Left kidney (tissue), 2 donors: Measurements from ENCODE around the gene TUNAR. TPM values are rescaled to one million over a fixed set of nuclear protein-coding genes. Genes with fewer than 3 reads are reported as not detected.
"Not testable (repeated sequence)": the region's sequence is repeated elsewhere in the genome, so short reads cannot be mapped to it uniquely, and the experiment has no call there.

ENCODE experiments used
- DNase-seq: peaks from one replicate; pipeline ENCODE4 v3.0.0-alpha.2; 2013
- polyA plus RNA-seq: library from polyadenylated mRNA; unstranded; fragments of 120-200 nt; gene quantifications from one replicate; pipeline ENCODE4 v1.2.1, GENCODE V29; 2013; ENCODE audit not compliant: insufficient read length

The TUNAR gene
- polyA plus RNA-seq, 1 donor, result 0.78 TPM

DNA sequence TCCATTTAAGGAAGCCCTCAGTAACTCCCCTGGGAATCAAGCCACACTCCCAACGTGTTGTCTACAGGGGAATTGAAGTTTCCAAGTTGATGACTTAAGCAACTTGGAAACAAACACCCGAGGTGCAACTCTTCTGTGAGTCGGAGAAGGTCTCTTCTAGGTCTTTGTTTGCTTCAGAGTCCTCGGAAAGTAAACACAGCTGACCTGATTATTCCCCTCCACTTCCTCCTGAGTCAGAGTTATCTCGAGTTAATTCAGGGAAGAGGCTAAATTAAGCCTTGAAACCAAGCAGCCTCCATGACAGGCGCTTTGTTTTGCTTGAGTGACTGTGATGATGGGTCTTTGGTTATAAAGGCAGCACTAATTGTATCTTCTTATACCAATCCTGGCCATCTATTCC lies 41.8 kb downstream of the TUNAR start:
- DNase-seq, result no peak

DNA sequence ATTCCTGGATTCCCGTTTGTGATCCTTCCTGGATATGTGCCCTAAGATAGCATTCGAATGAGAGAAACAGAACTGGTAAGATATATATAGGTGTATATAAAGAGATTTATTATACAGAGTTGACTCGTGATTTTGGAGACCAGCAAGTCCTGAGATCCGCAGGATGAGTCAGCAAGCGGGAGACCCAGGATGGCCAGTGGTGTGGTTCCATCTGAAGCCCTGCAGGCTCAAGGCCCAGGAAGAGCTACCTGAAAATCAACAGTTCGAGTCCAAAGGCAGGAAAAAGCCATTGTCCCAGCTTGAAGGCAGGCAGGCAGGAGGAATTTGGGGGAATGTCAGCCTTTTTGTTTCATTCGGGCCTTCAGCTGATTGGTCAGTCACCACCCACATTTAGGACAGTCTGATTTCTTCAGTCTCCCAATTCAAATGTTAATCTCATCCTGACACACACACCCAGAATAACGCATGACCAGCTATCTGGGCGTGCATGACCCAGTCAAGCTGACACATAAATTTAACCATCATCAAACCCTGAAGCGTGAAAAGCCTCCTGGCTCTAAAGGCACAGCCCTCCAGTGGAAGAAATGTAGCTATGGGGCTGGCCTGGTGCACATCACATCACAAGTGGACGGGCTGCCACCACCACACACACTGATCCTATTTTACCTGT lies 44.3 kb downstream of the TUNAR start:
- DNase-seq, result no peak

DNA sequence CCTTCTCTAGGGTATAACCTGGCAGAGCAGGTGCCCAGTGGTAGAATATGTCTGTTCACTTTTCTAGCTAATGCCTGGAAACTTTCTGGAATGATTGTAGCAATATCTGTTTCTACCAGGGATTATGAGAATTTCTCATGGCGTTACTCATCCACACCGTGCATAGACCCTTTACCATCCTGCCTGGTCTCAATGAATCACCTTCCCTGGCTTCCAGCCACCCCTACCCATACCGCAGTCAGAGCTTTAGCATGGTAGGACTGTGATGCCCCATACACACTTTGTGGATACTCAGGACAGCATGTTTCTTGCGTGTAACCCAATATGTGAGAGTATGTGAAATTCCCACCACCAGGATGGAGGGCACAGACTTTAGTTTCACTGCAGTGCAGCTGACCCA lies 45.4 kb downstream of the TUNAR start:
- DNase-seq, result no peak

DNA sequence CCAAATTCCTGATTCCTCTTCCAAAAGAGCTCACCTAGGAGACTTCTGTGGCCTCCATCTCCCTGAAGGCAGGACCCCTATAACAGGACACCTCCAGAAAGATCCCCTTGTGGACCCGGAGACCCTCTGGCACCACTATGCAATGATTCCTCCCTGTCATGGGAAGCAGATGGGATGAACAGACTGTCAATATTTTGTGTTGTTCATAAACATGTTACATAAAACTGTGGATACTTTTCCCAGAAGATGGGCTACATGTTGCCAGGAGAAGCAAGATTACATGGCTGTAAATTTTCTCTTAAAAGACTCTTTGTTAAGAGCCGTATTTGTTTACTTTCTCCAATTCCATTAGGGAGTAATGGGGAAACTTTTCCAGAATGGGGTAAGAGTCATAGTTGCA lies 52.1 kb downstream of the TUNAR start:
- no peak for DNase-seq

DNA sequence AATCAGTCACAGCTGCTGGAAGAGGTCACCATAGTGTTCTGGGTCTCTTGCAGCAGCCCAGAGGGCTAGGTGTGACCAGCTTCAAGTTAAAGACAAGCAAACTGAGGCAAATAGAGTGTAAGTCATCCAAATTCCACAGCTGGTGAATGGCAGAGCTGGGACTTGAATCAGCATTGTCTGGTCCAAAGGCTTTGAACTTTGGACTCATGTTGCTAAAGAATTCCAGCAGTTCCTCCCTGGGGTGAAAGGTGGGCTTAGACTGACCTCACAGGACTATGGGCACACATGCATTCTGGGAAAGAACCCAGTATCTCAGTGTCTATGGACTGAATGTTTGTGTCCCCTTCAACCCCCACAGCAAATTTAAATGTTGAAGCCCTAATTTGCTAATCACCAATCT lies 54.8 kb downstream of the TUNAR start:
- DNase-seq, result no peak

DNA sequence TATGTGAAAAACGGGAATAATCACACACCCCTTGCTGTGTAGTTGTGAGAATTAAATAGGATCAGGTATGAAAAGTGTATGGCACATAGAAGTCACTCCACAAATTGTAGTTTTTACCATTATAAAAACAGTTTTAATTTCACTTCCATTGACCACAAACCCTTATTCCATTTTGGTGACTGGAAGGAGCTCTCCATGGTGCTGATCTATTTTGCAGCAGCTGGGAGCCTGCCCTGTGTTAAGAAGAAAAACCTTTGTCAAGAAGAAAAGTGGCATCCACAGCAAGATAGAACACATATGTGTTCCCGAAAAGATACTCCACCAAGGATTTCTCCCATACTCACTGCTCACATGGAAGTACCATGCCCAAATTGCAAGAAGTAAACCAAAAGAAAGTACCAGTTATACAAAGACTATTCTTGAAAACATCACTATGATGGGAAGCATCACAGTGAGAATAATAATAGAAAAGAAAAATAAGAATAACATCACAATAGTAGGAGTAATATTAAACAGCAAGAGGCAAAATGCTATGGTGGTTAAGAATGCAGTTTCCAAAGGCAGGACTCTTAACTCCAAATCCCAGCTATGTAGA lies 58.7 kb downstream of the TUNAR start:
- DNase-seq, result peak; percentile 66

DNA sequence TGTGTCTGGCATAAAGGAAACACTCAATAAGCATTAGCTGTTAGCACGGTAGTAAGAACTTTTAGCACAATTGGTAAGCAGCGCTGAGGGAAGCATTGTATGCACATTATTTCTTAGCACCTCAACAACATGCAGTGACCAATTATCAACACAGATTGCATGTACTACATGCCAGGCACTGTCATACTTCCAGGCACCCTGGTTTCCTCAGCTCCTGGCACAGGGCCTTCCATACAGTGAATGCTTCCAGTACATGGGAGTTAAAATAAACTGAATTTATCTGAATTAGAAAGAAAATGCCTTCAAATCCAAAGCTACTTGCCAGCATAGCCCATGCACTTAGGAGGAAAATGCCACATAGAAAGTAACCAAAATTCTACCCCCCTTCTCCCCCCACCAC lies 59.4 kb downstream of the TUNAR start:
- DNase-seq, result no peak

DNA sequence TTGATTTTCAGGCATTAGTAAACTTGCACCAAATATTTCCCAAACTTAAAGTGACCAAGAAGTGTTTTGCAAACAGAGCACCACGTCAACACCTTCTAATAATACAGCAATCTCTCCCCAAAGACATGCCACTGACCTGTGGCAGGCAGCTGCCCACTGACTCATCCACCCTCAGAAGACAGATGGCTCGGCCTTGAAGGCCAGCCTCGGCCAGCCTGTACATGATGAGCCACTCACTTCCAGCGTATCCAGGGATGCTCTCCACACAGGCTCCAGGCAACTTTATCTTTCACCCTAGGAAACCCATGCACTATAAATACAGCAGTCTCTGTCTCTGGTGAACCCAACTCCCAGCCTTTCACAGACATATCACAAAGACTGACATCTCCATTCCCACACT lies 62.7 kb downstream of the TUNAR start:
- no peak for DNase-seq

DNA sequence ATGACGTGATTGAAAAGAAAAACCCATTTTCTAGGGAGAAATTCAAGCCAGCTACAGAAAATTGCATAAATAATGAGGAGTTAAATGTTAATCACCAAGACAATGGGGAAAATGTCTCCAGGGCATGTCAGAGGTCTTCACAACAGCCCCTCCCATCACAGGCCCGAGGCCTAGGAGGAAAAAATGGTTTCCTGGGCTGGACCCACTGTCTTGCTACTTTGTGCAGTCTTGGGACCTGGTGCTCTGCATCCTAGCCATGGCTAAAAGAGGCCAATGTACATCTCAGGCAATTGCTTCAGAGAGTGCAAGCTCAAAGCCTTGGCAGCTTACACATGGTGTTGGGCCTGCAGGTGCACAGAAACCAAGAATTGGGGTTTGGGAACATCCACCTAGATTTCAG lies 65.3 kb downstream of the TUNAR start:
- DNase-seq, result no peak

DNA sequence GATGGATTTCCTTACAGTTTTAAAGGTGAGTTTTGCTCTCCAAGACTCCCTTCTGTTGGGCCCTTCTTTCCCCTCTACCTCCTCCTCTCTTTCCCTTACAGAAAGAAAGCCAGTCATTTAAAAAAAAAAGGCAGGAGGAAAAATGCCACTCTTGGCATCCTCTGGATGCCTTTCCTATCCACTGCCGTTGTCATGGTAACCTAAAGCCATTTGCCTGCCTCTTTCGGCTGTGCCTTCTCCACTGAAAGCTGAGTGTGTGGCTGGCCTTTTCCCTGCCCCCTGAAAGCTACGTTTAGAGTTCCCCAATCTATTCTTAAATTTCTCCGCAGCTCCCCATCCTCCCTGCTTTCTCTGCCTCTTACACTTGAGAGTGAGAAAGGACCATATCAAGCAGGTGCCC lies 67.1 kb downstream of the TUNAR start:
- no peak for DNase-seq

DNA sequence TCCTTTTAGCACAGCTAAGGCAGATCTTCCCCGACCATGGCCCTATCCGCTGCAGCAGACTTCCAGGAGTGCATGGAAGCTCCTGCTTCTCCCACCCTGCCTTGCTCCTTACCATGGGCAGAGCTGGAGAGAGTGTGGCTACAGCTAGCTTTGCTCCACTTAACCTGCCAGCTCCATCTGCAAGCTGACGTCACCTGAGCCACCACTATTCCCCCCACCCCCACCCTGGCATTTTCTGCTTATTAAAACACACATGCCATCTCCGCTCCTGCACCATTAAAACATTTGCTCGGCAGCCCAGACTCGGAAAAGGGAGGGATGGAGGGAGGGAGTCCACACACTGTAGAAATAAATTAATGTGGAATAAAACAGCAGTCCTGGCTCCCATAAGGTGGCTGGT lies 67.8 kb downstream of the TUNAR start:
- no peak for DNase-seq

DNA sequence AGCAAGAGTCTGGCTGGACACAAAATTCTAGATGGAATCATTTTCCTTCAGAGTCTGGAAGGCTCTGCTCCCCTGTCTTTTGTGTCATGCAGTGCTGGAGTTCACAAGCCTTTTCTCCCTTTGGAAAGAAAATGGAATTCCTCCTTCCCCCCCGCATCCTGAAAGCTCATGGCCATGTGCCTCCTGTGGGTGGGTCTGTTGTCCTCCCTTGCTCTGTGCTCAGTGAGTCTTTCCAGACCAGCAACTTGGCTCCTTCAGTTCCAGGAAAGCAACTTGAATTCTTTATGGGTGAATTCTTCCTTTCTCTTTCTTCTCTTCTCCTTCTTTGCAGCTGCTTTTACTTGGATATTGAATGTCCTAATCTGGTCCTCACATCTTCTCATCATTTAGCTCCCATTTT lies 70.2 kb downstream of the TUNAR start:
- DNase-seq, result no peak

DNA sequence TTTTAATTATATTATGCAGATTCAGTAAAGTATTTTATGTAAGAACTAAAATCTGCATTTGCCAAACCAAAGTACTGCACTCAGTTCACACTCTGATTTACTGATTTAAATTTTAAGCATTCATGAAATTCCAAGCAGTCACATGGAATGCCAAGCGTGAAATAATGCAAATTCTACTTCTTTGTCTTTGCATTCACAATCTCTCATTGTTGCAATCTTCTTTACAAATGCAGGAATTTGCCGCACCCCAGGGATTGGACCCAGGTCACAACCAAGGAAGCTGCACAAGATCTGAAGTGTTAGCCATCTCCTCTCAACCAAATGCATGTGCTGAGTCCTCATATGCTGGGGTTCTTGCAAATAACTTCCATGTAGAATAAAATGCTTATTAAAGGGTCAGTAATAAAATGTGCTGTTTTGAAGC lies 71.9 kb downstream of the TUNAR start:
- no peak for DNase-seq

DNA sequence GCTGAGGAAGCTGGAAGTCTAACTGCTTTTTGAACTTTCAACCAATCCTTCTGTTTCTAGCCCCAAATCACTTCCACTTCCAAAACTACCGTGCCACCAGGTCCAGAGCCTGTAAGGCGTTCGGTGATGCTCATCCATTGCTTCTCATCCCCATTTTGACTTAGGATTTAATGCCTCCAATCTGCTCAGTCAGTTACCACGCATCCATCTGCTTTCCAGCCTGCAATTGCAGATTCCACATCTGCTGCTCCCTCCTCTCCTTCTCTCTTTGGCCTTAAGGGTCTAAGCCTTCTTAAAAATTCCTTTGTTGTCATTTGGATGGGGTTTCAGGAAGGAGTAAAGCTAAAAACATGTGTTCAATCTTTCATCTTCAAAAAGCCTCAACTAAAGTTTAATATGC lies 74.7 kb downstream of the TUNAR start:
- DNase-seq, result no peak

DNA sequence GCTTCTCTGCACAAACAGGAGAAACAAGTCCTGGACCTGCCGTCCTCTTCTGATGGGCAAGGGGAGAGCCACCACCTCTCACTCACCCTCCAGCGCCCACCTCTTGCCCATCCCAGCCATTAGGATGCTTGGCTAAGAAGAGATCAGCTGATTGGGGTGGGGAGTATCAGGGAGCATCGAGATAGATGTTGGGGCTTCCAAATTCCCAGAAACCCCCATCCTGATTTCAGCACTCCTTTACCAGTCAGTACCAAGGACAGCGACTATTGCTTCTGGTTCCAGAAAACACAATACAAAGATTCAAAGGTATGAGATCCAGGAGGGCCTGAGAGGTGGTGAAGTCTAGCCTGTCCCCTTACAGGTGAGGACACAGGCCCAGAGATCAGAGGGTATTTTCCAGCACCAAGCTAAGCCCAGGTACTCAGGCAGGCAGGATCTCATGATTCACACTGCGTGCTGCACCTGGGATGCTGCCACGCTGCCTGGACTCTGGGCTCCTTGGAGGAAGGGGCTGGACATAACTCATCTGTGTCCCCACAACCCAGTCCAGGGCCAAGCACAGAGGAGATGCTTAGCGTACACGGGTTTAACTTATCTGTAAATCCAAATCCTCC lies 76.6 kb downstream of the TUNAR start:
- peak; percentile 54 for DNase-seq

DNA sequence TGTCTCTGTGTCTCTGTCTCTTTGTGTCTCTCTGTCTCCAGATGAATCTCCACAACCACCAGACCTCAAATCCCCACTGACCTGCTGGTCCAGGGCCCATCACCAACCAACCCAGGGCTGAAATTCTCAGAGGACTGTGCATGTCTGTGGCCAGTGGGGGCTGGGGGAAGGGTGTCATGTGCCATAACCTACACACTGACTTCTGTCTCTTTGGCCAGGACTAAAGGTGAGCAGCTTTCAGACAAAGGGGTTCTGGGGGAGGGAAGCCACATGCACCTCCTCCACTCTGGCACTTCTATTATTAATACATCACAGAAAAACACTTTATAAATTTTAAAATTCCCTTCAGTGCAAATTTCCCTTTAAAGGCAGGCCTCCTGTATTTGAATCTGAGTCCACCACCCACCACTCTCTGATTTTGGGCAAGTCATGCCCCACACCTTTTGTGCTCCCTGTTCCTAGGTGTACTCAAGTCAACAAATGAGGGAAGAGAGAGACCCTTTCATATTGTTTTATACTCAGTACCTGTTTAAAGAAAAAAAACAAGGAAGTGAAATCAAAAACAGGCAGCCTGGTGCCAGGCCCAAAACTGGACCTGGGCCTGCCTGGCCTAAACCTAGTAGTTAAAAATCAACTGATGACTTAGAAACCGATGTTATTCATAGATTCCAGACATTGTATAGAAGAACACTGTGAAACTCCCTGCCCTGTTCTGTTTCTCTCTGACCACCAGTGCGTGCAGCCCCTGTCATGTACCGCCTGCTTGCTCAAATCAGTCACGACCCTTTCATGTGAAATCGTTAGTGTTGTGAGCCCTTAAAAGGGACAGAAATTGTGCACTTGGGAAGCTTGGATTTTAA lies 80.2 kb downstream of the TUNAR start:
- DNase-seq, result no peak

DNA sequence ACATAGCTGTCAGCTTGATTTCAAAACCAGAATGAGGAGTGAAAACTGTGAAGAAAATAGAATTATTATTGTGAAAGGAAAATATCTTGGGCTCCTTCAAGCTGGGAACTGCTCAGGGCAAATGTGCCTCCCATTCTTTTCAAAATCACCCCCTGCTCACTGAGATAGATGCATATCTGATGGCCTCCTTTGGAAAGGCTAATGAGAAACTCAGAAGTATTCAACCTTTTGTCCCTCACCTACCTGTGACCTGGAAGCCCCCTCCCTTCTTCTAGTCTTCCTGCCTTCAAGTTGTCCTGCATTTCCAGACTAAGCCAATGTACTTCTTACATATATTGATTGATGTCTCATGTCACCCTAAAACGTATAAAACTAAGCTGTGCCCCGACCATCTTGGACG lies 81.5 kb downstream of the TUNAR start:
- DNase-seq, result no peak

DNA sequence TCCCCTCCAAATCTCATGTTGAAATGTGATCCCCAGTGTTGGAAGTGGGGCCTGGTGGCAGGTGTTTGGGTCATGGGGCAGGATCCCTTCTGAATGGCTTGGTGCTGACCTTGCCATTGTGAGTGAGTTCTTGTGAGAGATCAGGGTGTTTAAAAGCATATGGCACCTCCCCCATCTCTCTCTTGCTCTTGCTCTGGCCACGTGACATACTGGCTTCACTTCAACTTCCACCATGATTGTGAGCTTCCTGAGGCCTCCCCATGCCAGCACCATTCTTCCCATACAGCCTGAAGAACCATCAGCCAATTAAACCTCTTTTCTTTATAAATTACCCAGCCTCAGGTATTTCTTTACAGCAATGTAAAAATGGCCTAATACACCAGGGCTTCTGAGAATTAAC lies 82.7 kb downstream of the TUNAR start:
- DNase-seq, result no peak

DNA sequence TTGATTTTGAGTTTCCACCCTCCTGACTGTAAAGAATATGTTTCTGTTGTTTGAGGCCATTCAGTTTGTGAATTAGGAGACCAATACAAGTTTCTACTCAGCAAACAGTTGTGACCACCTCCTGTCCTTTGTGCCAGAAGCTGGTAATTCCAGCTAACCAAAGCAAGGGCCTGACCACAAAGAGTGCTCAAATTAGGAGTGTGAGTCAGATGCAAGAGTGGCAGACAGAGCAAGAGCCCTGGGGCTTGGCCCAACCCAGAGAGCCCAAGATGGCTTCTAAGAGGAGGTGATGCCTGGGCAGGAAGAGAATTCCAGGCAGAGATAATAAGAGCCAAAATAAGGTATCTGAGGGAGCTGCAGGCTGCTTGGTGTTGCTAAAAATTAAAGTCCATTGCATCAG lies 84.8 kb downstream of the TUNAR start:
- DNase-seq, result no peak

DNA sequence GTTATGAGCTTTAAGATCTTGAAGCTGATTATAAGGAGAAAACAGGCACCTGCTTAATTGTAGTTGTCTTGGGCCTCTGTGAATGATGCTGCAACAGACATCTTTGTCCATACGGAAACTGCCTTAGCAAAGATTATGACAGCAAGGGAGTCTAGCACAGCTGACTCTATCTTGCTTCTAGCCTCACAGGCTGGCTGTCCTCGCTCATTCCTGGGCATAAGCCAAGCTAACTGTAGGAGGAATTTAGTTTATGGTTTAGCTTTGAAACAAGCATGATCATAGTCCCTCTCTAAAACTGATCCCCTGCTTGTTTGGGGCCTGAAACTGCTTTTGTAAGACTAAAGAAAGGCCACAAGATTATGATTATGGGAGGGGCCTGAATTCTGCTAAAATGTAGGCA lies 88.3 kb downstream of the TUNAR start:
- no peak for DNase-seq

DNA sequence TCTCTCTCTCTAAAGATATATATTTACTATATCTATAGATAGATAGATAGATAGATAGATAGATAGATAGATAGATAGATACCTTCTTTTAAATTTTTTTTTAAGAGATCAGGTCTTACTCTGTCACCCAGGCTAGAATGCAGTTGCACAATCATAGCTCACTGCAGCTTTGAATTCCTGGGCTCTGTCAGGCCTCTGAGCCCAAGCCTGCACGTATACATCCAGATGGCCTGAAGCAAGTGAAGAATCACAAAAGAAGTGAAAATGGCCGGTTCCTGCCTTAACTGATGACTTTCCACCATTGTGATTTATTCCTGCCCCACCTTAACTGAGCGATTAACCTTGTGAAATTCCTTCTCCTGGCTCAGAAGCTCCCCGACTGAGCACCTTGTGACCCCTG lies 91.4 kb downstream of the TUNAR start:
- not testable (repeated sequence) for DNase-seq
